Nephron progenitor cell (in vitro differentiated cells): ENCODE results near the gene PLAAT2.

Source experiments
- DNase-seq: peaks from one replicate; pipeline ENCODE4 v3.0.0; 2021
- H3K27ac Mint-ChIP-seq: 2 replicates; pipeline ENCODE4 v1.8.0; 2021; ENCODE audit warnings: mild to moderate bottlenecking, moderate library complexity, mixed read lengths
- H3K27me3 Mint-ChIP-seq: 2 replicates; pipeline ENCODE4 v1.8.0; 2021; ENCODE audit warnings: mild to moderate bottlenecking, low read depth, mixed read lengths; ENCODE audit not compliant: poor library complexity
- H3K36me3 Mint-ChIP-seq: 2 replicates; pipeline ENCODE4 v1.8.0; 2021; ENCODE audit warnings: low read depth, mixed read lengths
- H3K4me1 Mint-ChIP-seq: 2 replicates; pipeline ENCODE4 v1.8.0; 2021; ENCODE audit warnings: mixed read lengths
- H3K4me3 Mint-ChIP-seq: 2 replicates; pipeline ENCODE4 v1.8.0; 2021; ENCODE audit warnings: mild to moderate bottlenecking, moderate library complexity, mixed read lengths
- H3K9me3 Mint-ChIP-seq: 2 replicates; pipeline ENCODE4 v1.8.0; 2021; ENCODE audit warnings: mild to moderate bottlenecking, moderate library complexity, mixed read lengths
- TF ChIP-seq, protein P1 (sequence below): fragments of 200-600 bp; sonication (generic); IDR thresholded peaks from 2 replicates; pipeline ENCODE4 v1.5.0; 2021; ENCODE audit warnings: antibody characterized with exemption

The PLAAT2 gene

DNA sequence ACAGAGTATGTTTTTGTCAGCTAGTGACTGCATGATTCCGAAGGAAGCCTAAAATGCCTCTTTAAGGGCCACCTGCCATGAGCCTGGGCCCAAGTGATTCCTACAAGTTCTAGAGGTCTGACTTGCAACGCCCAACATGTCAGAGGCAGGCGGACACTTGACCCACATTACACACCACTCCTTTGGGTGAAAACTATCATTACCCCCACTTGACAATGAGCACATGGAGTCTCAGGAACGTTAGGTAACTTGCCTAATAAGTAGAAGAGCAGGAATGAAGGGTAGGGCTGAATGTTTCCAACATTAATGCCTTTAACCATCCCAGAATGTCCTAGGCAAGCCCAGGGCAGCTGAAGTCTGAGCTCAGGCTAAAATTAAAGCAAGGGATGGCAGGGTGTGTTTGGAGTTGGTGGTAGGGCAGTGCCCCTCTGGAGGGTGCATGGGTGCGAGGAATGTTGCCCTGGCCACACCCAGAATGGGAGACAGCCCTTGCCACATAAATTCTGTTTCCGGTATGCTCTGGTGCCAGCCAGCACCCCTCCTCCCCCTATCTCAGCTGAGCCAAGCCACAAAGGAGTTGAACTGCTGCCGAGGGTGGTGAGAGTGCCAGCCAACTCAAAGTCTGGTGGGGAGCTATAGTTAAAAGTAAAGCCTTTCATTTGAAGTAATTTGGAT lies 2.5 kb downstream of the PLAAT2 start:
- Mint-ChIP-seq H3K4me1 (peaks cover 15% of the 10 kb centered on the region), H3K4me3 (no peak overlapping the region), H3K36me3 (no peaks in the 10 kb centered on the region), H3K9me3 (no peaks in the 10 kb centered on the region), H3K27ac (no peak overlapping the region), H3K27me3 (peaks cover 11% of the 10 kb centered on the region)
- TF ChIP-seq, protein P1, sequence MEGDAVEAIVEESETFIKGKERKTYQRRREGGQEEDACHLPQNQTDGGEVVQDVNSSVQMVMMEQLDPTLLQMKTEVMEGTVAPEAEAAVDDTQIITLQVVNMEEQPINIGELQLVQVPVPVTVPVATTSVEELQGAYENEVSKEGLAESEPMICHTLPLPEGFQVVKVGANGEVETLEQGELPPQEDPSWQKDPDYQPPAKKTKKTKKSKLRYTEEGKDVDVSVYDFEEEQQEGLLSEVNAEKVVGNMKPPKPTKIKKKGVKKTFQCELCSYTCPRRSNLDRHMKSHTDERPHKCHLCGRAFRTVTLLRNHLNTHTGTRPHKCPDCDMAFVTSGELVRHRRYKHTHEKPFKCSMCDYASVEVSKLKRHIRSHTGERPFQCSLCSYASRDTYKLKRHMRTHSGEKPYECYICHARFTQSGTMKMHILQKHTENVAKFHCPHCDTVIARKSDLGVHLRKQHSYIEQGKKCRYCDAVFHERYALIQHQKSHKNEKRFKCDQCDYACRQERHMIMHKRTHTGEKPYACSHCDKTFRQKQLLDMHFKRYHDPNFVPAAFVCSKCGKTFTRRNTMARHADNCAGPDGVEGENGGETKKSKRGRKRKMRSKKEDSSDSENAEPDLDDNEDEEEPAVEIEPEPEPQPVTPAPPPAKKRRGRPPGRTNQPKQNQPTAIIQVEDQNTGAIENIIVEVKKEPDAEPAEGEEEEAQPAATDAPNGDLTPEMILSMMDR = no peak
- DNase-seq = no peak

- Mint-ChIP-seq H3K4me1 (peaks cover 8% of the 10 kb centered on the region), H3K27ac (no peak overlapping the region), H3K4me3 (no peak overlapping the region), H3K27me3 (peaks cover 11% of the 10 kb centered on the region), H3K9me3 (no peaks in the 10 kb centered on the region), H3K36me3 (no peaks in the 10 kb centered on the region)
- no peak for DNase-seq
- TF ChIP-seq, protein P1 = no peak
Measured at GRCh38 chr11:63558459-63559157, 4.6 kb downstream of the PLAAT2 start.

DNA sequence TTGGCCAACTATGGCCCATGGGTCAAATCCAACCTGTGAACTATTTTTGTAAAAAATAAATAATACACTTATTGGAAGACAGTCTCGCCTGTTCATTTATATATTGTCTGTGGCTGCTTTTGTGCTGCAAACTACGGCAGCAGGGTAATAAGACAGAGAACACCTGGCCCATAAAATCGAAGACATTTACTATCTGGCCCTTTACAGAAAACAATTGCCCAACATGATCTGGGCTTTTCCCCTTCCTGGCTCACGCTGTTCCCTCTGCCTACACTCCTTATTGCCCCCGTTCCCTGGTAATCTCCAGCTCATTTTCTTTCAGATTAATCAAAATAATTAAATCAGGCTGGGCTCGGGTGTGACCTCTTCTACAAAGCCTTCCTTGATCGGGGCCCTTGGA lies 5.6 kb downstream of the PLAAT2 start:
- peaks cover 16% of the 10 kb centered on the region for H3K27me3 Mint-ChIP-seq
- no peak for DNase-seq
- TF ChIP-seq, protein P1 = no peak
- H3K4me3 Mint-ChIP-seq = no peak overlapping the region
- H3K9me3 Mint-ChIP-seq = no peaks in the 10 kb centered on the region
- H3K4me1 Mint-ChIP-seq = peaks cover 12% of the 10 kb centered on the region
- no peaks in the 10 kb centered on the region for H3K36me3 Mint-ChIP-seq
- H3K27ac Mint-ChIP-seq = no peak overlapping the region

DNA sequence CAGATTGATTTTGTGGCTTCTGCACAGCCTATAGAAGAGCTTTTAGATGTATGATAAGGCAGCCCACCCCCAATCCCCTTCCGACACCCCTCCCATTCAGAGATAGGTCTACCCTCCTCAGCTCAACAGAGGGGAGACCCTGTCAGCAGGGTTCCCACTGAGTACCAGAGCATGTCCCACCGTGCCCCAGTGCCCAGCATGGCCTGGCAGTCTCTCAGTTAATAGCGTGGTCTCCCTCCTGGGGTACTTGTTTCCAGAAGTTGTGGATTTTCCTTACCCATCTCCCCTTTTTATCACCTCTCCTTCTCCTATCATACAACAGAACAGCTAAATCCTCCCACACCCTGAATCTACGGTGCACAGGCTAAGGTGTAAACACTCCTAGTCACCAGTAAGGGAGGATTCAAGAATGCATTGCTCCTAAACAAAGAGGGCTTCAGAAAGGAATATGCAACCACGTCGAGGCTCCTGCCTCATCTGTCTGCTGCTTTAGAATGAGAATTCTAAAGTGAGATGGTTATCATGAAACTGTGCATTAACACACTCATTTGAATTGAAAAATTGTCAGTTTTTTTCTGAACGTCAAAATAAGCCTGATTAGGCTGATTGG lies 6.7 kb downstream of the PLAAT2 start:
- TF ChIP-seq, protein P1 = no peak
- H3K36me3 Mint-ChIP-seq = no peaks in the 10 kb centered on the region
- peaks cover 16% of the 10 kb centered on the region for H3K27me3 Mint-ChIP-seq
- no peaks in the 10 kb centered on the region for H3K9me3 Mint-ChIP-seq
- no peak for DNase-seq
- peaks cover 14% of the 10 kb centered on the region for H3K4me1 Mint-ChIP-seq
- H3K27ac Mint-ChIP-seq = no peak overlapping the region
- H3K4me3 Mint-ChIP-seq = no peak overlapping the region

GRCh38 chr11:63554877-63555223 lies 8.3 kb downstream of the PLAAT2 start:
- H3K27ac Mint-ChIP-seq = peak overlapping the region; percentile 4
- H3K4me3 Mint-ChIP-seq = no peak overlapping the region
- H3K9me3 Mint-ChIP-seq = no peaks in the 10 kb centered on the region
- no peaks in the 10 kb centered on the region for H3K36me3 Mint-ChIP-seq
- DNase-seq = no peak
- TF ChIP-seq, protein P1 = no peak
- peaks cover 13% of the 10 kb centered on the region for H3K27me3 Mint-ChIP-seq
- H3K4me1 Mint-ChIP-seq = peaks cover 19% of the 10 kb centered on the region
